CD4-positive, alpha-beta T cell (primary cell): ENCODE measurements around the gene ZGPAT. TPM values are rescaled to one million over a fixed set of nuclear protein-coding genes. Genes with fewer than 3 reads are reported as not detected.

Source experiments
- ATAC-seq: fragments of 200-7000 bp; cut with Tn5 transposase; one replicate; pipeline ENCODE4 v1.10.0; 2022; ENCODE audit warnings: mild to moderate bottlenecking; ENCODE audit not compliant: poor library complexity
- CTCF ChIA-PET: fragments of 350-600 bp; sonication (Branson Sonifier 250); formaldehyde crosslinking; loops from one replicate; lab custom pipeline; 2021; ENCODE audit warnings: antibody characterized with exemption, inconsistent platforms; lab: Charles Lee
- POLR2A ChIA-PET: fragments of 350-600 bp; sonication (Branson Sonifier 250); formaldehyde crosslinking; loops from one replicate; lab custom pipeline; 2021; ENCODE audit warnings: antibody characterized with exemption, inconsistent platforms; lab: Charles Lee
- DNase-seq, 14 experiments: peaks; one replicate each; pipeline ENCODE4 v3.0.0-alpha.2; 2013 to 2020; ENCODE audit warnings: mixed read lengths in 2 of 14
- H3K27ac ChIP-seq, 2 donors: one replicate each; pipeline versions ENCODE4 v1.5.1 to v1.7.0; 2013; ENCODE audit warnings: low read length in 2 of 2, low read depth in 1 of 2, mild to moderate bottlenecking in 1 of 2
- H3K27me3 ChIP-seq, 2 experiments: 1 replicate in 1 of 2; 2 replicates in 1 of 2; pipeline versions ENCODE4 v1.6.1 to v1.7.0; 2013; ENCODE audit warnings: low read length in 2 of 2, control low read depth in 1 of 2, mild to moderate bottlenecking in 1 of 2, moderate library complexity in 1 of 2; ENCODE audit not compliant: insufficient read depth in 2 of 2, control insufficient read depth in 1 of 2
- H3K36me3 ChIP-seq: one replicate; pipeline ENCODE4 v1.6.1; 2013; ENCODE audit warnings: low read length, control low read depth; ENCODE audit not compliant: insufficient read depth
- H3K4me1 ChIP-seq: one replicate; pipeline ENCODE4 v1.6.1; 2013; ENCODE audit warnings: low read length, control low read depth; ENCODE audit not compliant: insufficient read depth
- H3K4me3 ChIP-seq: one replicate; pipeline ENCODE4 v1.5.1; 2013; ENCODE audit warnings: mild to moderate bottlenecking, low read length, moderate library complexity
- H3K9me3 ChIP-seq, 2 experiments: 1 replicate in 1 of 2; 2 replicates in 1 of 2; pipeline versions ENCODE4 v1.6.1 to v1.7.0; 2013; ENCODE audit warnings: low read length in 2 of 2, mild to moderate bottlenecking in 2 of 2, control low read depth in 1 of 2, moderate library complexity in 1 of 2; ENCODE audit not compliant: control insufficient read depth in 1 of 2, insufficient read depth in 1 of 2
- H3K27ac Mint-ChIP-seq: one replicate; pipeline ENCODE4 v1.8.0; 2020; ENCODE audit warnings: mixed read lengths
- H3K27me3 Mint-ChIP-seq: one replicate; pipeline ENCODE4 v1.8.0; 2021; ENCODE audit warnings: mixed read lengths
- H3K36me3 Mint-ChIP-seq: one replicate; pipeline ENCODE4 v1.8.0; 2021; ENCODE audit warnings: low read depth, mixed read lengths
- H3K4me1 Mint-ChIP-seq: one replicate; pipeline ENCODE4 v1.8.0; 2021; ENCODE audit warnings: low read depth, mixed read lengths
- H3K4me3 Mint-ChIP-seq: one replicate; pipeline ENCODE4 v1.8.0; 2020; ENCODE audit warnings: mild to moderate bottlenecking, mixed read lengths
- H3K9me3 Mint-ChIP-seq: one replicate; pipeline ENCODE4 v1.8.0; 2020; ENCODE audit warnings: mixed read lengths
- intact Hi-C, 2 experiments: fragments of 100-400 bp; cut with DNase I in 1 of 2; cut with micrococcal nuclease in 1 of 2; formaldehyde crosslinking; loops; one replicate each; pipeline versions ENCODE4 v1.15.1 to v1.9.0; 2023 to 2025; cut with DNase I, micrococcal nuclease
- total RNA-seq, 174 experiments: library from RNA in 2 of 174; stranded (reverse) in 2 of 174; gene quantifications; one replicate each; pipeline ENCODE4 v1.2.3 and lab custom pipeline; 2021 to 2026
- TF ChIP-seq, protein P1 (sequence below): fragments of 200-600 bp; IDR thresholded peaks from one replicate; pipeline ENCODE4 v1.8.0; 2022; ENCODE audit warnings: antibody characterized with exemption, mild to moderate bottlenecking

The ZGPAT gene
- total RNA-seq, 2 experiments from 2014 or later, result 28.2 to 33.4 TPM

DNA sequence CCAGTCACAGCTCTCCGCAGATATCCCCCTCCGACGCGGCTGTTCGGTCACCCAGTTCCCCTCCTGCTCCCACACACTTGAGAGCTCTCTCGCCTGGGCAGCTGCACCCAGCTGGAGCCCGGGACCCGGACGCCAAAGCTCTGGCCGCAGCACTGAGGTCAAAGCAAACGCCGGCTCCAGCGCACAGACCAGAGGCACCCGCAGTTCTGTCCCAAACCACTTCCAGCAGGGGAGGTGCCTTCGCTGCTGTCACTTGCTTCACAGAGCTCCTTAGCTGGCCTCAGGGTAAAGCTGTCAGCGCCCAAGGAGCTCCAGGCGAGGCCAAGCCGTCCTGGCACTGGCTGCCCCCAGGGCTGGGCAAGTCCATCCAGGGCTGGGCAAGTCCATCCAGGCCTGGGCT, 59.6 kb downstream of the ZGPAT start:
- Histone ChIP-seq H3K4me3 (no peak overlapping the region), H3K4me1 (no peaks in the 10 kb centered on the region), H3K27me3 (no peaks in the 10 kb centered on the region), H3K27ac (no peak overlapping the region), H3K9me3 (no peaks in the 10 kb centered on the region), H3K36me3 (no peaks in the 10 kb centered on the region)
- H3K4me1 Mint-ChIP-seq, result no peaks in the 10 kb centered on the region
- H3K4me3 Mint-ChIP-seq, result no peak overlapping the region
- DNase-seq (no peak), ATAC-seq (no peak)
- TF ChIP-seq, protein P1, sequence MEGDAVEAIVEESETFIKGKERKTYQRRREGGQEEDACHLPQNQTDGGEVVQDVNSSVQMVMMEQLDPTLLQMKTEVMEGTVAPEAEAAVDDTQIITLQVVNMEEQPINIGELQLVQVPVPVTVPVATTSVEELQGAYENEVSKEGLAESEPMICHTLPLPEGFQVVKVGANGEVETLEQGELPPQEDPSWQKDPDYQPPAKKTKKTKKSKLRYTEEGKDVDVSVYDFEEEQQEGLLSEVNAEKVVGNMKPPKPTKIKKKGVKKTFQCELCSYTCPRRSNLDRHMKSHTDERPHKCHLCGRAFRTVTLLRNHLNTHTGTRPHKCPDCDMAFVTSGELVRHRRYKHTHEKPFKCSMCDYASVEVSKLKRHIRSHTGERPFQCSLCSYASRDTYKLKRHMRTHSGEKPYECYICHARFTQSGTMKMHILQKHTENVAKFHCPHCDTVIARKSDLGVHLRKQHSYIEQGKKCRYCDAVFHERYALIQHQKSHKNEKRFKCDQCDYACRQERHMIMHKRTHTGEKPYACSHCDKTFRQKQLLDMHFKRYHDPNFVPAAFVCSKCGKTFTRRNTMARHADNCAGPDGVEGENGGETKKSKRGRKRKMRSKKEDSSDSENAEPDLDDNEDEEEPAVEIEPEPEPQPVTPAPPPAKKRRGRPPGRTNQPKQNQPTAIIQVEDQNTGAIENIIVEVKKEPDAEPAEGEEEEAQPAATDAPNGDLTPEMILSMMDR, result no peak
- intact Hi-C loops, result no loop called here
- H3K27me3 Mint-ChIP-seq, result no peaks in the 10 kb centered on the region
- H3K9me3 Mint-ChIP-seq, result no peaks in the 10 kb centered on the region
- no peak overlapping the region for H3K27ac Mint-ChIP-seq
- H3K36me3 Mint-ChIP-seq, result no peaks in the 10 kb centered on the region
- ChIA-PET CTCF (interaction anchor here (1.2 kb wide), 1 partner anchor 19 kb away, joined by 5 read pairs; no protein-coding TSS in a partner anchor), POLR2A (no interaction called here)

DNA sequence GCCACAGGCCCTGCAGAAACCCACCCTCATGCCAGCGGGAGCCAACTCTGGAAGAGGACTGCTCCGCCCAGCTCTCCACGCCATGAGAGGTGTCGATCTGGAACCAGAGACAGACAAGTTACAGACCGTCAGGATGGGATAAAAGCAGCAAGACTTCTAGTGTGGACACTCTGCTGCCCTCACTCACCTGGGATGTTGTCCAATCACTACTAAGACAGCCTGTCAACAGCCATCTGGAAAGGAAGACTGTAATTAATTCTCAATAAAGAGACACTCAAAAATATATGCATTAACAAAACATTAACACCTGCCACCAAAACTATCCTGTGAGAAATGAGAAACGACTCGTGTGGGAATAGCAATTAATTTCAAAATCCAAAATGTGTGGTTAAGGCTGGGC, 60.0 kb downstream of the ZGPAT start:
- TF ChIP-seq, protein P1, result no peak
- no peak overlapping the region for H3K27ac ChIP-seq
- Mint-ChIP-seq H3K4me1 (no peaks in the 10 kb centered on the region), H3K36me3 (no peaks in the 10 kb centered on the region), H3K27me3 (no peaks in the 10 kb centered on the region), H3K4me3 (no peak overlapping the region), H3K9me3 (no peaks in the 10 kb centered on the region), H3K27ac (no peak overlapping the region)
- no peaks in the 10 kb centered on the region for H3K9me3 ChIP-seq
- H3K4me3 ChIP-seq, result no peak overlapping the region
- no peaks in the 10 kb centered on the region for H3K36me3 ChIP-seq
- POLR2A ChIA-PET, result no interaction called here
- no peak for ATAC-seq
- no peaks in the 10 kb centered on the region for H3K27me3 ChIP-seq
- CTCF ChIA-PET, result interaction anchor here (1.2 kb wide), 1 partner anchor 18 kb away, joined by 5 read pairs; no protein-coding TSS in a partner anchor
- DNase-seq, result no peak
- H3K4me1 ChIP-seq, result no peaks in the 10 kb centered on the region
- intact Hi-C loops, result no loop called here

DNA sequence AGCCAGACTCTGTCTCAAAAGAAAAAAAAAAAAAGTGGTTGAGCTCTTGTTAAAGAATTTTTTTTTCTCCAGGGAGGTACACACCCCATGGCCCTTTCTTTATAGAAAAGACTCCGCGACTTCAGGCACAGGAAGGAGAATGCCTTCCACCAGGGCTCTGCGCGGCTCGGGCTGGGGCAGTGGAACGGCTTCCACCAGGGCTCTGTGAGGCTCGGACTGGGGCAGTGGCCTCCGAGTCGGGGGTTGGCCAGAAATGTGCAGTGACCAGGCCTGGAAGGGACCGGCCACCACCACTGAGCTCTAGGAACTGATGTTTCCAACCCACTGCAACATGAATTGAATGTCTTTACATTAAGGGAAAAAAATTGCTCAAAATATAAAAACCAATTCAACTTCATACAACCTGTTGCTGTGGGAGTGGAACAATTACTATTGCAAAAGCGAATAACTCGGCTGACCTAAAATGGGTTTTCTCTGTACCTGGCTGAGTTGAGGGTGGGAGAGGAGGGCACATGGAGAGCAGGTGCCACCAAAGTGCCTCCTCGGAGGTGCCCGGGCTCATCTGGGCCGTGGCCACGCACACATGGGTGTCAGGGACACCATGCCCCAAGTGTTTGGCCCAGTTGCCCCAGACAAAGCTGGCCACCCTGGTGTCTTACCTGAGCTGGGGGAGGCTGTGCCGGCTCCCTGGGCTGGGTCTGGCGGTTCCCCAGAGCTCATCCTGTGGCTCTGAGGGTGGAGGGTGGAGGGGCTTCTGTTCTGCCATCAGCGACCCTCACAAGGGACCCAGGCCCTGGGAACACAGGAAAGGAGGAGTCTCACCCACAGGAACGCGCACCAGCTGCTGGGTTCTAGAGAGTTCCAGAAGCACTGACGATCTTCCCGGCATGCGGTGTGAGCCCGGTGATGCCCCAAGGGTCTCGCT, 61.0 kb downstream of the ZGPAT start:
- H3K27ac ChIP-seq, result no peak overlapping the region
- H3K36me3 ChIP-seq, result no peaks in the 10 kb centered on the region
- ATAC-seq, result no peak
- H3K4me1 Mint-ChIP-seq, result no peaks in the 10 kb centered on the region
- no peaks in the 10 kb centered on the region for H3K9me3 ChIP-seq
- H3K4me1 ChIP-seq, result peaks cover 3% of the 10 kb centered on the region
- TF ChIP-seq, protein P1, result no peak
- no peaks in the 10 kb centered on the region for H3K36me3 Mint-ChIP-seq
- H3K27me3 ChIP-seq, result no peaks in the 10 kb centered on the region
- ChIA-PET POLR2A (no interaction called here), CTCF (no interaction called here)
- no peaks in the 10 kb centered on the region for H3K9me3 Mint-ChIP-seq
- H3K4me3 Mint-ChIP-seq, result no peak overlapping the region
- no peaks in the 10 kb centered on the region for H3K27me3 Mint-ChIP-seq
- no peak for DNase-seq
- H3K27ac Mint-ChIP-seq, result no peak overlapping the region
- no peak overlapping the region for H3K4me3 ChIP-seq
- intact Hi-C loops, result no loop called here
